LNCaP clone FGC (cell line): ENCODE results near the gene RABGAP1.

Experiments used
- DNase-seq: peaks from one replicate; pipeline ENCODE4 v3.0.0-alpha.2; 2011; ENCODE audit warnings: low read depth
- H3K4me3 ChIP-seq: 2 replicates; pipeline ENCODE4 v1.5.1; 2011; ENCODE audit warnings: mild to moderate bottlenecking, low read depth, low read length, control low read depth
- CTCF ChIP-seq: IDR thresholded peaks from 2 replicates; pipeline ENCODE4 v1.5.1; 2012; ENCODE audit warnings: mild to moderate bottlenecking; ENCODE audit not compliant: control insufficient read depth, insufficient read depth; ENCODE audit errors: extremely low read depth

RABGAP1 gene

GRCh38 chr9:123120131-123120530 lies 179.3 kb downstream of the RABGAP1 start:
- TF ChIP-seq CTCF: no peak
- H3K4me3 ChIP-seq: no peak overlapping the region
- no peak for DNase-seq

- no peak for TF ChIP-seq CTCF
- H3K4me3 ChIP-seq: no peak overlapping the region
- DNase-seq: no peak
These were observed 180.1 kb downstream of the RABGAP1 start for GRCh38 chr9:123120953-123121352.

GRCh38 chr9:123121457-123121856 lies 180.6 kb downstream of the RABGAP1 start:
- no peak for DNase-seq
- no peak for TF ChIP-seq CTCF
- H3K4me3 ChIP-seq: no peak overlapping the region

DNA sequence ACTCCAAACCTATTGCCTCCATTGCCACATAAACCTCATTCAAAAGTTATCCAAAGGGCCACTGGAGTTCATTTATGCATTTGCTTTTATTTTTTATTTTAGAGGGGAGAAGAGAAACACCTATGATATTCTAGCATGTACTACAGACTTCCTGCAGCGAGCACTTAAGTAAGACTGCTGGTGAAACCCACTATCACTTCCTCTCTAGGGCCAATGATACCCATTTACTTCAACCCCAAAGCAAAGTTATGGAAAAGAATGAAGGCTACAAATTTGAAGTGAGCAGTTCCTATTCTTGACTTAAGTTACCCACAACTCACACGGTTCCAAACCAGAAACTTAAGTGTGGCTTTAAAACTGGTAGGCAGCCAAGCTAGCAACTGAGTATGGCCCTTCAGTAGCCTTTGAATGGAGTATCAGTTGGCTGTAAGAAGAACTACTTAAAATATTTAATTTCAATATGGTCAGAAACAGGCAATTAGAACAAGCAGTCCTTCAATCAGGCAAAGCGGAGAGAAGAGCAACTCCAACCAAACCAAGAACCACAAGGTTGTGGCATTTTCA lies 186.8 kb downstream of the RABGAP1 start:
- H3K4me3 ChIP-seq: no peak overlapping the region
- no peak for DNase-seq
- no peak for TF ChIP-seq CTCF

DNA sequence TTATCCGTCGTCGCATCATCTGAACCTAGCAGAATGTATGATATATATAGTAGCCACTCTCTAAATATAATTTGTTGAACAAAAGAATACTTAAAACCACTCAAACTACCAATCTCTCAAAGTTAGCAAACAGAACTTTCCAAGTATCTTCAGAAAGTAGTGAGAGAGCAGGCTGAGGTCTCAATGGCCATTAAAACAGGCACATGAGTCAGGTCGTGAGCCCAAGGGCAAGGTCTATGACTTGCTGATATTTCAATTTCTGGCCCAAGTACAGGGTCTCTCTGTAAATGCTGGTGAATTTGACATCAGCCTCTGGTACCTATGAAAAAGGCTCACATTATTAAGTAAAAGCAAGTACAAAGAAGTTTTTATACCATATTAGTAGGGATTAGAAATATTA lies 187.8 kb downstream of the RABGAP1 start:
- no peak overlapping the region for H3K4me3 ChIP-seq
- no peak for DNase-seq
- no peak for TF ChIP-seq CTCF

DNA sequence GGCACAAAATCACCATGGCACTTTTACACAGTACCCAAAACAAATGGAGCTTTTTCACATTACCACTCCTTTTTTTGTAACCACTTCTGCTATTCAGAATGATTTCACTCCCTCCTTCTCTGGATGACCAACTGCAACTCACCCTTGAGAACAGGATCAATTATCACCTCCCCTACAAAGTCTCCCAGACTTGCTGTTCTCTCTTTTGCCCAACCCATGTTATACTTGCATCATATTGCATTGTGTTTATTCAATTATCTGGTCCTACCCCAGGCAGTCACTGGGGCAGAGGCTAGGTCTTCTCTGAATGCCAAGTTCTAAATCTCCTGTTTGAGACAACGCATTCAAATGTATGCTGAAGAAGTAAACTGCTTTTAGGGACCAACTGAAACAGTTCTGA lies 188.6 kb downstream of the RABGAP1 start:
- no peak for DNase-seq
- no peak for TF ChIP-seq CTCF
- no peak overlapping the region for H3K4me3 ChIP-seq

DNA sequence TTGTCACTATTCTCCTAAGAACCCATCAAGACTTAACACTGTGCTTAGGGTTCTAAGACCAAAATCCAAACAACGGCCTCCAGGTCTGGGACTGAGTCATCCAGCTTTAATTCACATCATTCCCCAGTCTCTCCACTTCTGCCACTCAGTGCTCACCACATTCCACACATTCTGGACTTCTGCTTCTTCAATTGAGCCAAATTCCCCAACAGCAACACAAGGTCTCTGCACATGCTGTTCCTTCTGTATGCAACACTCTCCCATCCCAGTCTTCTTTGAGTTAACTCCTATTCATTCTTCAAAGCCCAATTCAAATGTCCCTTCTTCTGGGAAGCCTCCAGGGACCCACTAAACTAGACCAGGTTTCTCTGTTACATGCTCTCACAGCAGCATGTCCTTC lies 190.4 kb downstream of the RABGAP1 start:
- H3K4me3 ChIP-seq: no peak overlapping the region
- DNase-seq: no peak
- no peak for TF ChIP-seq CTCF
